HG03280 (cell line): ENCODE measurements around the gene BST1.

Experiments
- ATAC-seq: cut with Tn5 transposase; IDR thresholded peaks from one replicate; pipeline ENCODE4 v1.9.1; 2021; ENCODE audit warnings: mild to moderate bottlenecking, moderate library complexity; ENCODE audit not compliant: unreplicated experiment

Gene BST1

GRCh38 chr4:15675356-15675755, 27.5 kb upstream of the BST1 start:
- ATAC-seq = no peak

GRCh38 chr4:15676039-15676438, 26.8 kb upstream of the BST1 start:
- no peak for ATAC-seq

- ATAC-seq = no peak
Observed at GRCh38 chr4:15676899-15677298, 26.0 kb upstream of the BST1 start.

DNA sequence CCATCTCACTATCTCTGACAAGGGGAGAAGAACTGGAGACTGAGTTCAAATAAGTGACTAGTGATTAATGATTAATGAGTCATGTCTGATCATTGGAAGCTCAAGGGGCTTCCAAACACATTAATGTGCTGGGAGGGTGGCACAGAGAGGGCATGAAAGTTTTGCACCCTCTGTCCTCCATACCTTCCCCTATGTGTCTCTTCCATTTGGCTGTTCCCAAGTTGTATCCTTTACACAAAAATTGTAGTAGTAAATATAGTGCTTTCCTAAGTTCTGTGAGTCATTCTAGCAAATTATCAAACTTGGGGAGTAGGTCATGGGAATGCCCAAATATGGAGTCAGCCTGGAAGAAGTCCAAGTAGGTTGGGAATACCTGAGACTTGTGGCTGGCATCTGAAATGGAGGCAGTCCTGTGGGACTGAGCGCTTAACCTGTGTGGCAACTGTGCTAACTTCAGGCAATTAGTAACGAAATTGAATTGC, 25.3 kb upstream of the BST1 start:
- no peak for ATAC-seq

DNA sequence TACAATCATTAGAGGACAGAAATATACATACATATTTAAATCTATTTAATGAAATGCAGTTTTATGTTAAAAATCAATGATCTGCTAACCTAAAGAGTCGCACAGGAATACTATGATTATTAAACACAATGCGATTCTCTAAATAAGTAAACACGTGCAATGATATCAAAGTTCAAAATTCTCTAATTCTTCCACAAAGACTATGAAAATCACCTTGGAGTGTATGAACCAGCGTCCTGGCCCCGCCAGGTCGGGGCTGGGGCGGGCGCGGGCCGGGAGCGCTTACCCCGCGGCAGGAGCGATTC, 21.8 kb upstream of the BST1 start:
- no peak for ATAC-seq

DNA sequence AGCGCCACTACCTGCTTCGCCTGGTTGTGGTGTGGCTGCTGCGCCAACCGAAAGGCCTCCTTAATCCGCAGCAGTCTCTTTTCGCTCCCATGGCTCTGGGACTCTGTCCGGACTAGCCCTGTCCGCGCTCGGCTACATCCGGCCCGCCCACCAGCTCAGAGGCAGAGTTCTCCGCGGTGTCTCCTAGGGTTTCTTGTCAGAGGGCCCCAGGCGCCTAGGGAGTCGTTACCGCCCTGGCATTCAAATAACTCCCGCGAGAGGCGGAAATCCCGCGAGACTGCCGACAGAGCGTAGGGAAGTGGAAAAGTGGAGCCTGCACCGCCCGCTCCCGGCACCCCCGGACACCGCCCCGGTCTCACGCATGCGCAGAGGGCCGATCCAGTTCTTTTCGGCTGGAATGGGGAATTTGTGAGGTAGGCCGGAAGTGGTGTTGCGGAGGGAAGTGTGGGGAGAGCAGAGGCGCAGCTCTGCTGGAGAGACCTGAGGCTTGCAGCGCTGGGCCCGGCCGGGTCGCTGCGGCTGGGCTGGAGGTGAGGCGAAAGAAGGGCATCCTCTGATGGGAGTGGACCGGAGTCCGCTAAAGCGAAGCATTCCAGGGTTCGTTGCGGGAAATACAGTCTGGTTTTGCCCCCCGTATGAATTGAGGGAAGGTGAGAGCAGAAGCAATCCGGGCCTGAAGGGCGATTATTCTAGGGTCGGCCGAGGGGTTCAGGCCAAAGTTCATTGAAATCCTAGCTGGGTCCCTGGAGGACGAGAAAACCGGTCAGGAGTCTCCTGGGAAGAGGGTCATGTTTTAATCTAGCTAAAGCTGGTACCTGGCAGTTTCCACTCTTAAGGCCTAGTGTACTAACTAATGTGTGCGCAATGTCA, 21.3 kb upstream of the BST1 start, which contains the start of gene FAM200B:
Gene FAM200B (plus strand): TSS at position 456 of the 870 bp plus-strand sequence. CDS start 5,151 bp downstream, outside the sequence.
- peak; percentile 92 for ATAC-seq

GRCh38 chr4:15682242-15683142, 20.4 kb upstream of the BST1 start:
- no peak for ATAC-seq

DNA sequence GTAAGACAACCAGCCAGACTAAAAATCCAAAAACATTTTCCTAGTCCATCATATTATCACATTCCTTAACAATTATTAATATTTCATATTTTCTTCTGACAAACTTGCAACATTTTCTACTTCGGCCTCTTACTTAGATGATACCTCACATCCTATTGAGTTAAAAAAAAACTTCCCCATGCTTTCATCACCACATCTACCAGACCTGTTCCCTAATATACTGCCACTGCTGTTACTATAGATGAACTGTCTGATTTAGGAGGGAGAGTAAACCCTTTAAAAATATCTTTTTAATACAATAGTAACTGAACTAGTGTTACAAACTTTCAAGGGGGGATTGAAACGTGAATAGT, 19.7 kb upstream of the BST1 start:
- ATAC-seq = no peak

GRCh38 chr4:15684498-15684897, 18.4 kb upstream of the BST1 start:
- no peak for ATAC-seq

DNA sequence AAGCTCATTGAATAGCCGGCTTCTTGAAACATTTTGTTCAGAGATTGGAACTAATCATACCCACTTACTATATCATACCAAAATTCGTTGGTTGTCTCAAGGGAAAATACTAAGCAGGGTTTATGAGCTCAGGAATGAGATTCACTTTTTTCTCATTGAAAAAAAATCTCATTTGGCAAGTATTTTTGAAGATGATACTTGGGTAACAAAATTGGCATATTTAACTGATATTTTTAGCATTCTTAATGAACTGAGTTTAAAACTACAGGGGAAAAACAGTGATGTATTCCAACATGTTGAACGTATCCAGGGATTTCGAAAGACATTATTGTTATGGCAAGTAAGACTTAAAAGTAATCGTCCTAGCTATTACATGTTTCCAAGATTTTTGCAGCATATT, 14.8 kb upstream of the BST1 start:
- no peak for ATAC-seq

DNA sequence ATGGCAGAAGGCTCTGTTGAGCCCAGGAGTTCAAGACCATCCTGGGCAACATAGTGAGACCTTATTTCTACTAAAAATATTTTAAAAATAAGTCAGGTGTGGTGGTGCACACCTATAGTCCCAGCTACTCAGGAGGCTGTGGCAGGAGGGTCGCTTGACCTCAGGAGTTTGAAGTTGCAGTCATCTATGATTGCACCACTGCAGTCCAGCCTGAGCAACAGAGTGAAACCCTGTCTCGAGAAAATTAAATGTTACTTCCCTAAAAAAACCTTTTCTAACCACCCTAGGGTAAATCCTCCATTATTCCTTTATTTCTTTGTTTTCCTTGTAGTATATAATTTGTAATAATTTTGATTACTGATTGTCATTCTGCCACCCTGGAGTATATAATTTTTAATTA, 13.3 kb upstream of the BST1 start:
- ATAC-seq = no peak

DNA sequence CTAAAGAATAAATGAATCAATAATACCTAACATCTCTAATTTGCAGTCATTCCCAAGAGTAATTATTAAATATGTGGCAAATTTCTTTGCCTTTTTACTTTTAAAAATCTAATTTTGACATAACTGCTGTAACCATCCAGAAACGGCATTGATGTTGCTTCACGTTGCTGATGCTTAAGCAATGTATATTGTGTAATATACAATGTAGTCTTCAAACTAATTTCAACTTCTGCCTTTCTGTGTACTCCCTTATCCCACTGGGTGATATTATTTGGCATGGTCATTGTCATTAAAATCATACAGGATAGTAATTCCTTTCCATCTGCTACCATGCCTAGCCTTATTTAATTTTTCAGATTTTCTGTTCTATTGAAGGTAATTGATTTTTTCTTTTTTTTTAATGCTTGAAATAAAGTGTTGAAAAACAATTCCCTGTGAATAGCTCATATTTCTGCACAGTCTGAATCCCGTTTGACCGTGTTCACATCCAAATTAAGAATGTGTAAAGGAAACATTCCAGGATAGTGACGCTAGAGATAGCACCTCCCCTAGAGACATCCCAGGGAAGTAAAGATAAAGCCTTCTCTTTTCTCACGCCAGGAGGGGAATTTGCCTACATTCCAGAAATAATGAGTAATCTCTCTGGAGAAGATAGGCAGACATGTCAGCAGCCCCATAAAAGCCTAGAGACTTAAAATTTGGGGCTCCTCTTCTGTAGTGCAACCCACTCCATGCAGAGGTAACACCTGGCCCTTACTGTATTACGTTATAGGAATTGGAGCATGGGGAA, 12.7 kb upstream of the BST1 start:
- ATAC-seq = no peak

DNA sequence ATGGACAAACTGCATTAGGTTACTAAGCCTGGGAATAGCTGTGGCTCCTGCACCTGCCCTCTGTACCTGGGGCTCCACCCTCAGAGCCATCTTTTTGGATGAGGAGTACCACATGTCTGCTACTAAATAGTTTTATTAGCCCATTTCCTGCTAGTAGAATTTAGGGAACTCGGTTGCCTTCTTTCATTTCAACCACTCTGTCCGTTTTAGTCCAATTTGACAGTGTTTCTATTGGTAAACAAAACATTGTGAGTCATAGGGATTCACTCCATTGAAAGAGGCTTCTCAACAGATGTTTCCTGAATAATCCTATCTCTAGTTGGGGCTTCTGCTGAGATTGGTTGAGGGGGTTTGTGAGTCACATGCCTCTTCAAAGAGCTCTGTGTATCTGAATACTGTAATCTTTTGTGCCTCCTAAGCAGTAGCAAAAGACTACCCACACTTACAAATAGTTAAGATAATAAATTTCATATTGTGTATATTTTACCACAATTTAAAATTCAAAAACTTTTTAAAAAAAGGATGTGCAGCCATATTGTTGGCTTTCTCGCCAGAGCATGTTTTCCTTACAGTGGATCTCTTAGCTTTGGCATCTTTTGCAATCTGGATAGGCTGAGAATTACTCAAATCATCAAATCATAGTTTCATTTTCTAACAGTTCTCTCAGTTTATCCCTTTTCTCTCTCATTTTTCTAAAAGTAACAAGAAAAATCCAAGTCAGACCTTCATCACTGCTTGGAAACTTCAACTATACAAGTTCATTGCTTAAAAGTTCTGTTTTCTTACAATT, 11.3 kb upstream of the BST1 start:
- no peak for ATAC-seq

GRCh38 chr4:15692602-15693001, 10.3 kb upstream of the BST1 start:
- ATAC-seq = no peak

- no peak for ATAC-seq
Observed at GRCh38 chr4:15694431-15694830, 8.4 kb upstream of the BST1 start.

DNA sequence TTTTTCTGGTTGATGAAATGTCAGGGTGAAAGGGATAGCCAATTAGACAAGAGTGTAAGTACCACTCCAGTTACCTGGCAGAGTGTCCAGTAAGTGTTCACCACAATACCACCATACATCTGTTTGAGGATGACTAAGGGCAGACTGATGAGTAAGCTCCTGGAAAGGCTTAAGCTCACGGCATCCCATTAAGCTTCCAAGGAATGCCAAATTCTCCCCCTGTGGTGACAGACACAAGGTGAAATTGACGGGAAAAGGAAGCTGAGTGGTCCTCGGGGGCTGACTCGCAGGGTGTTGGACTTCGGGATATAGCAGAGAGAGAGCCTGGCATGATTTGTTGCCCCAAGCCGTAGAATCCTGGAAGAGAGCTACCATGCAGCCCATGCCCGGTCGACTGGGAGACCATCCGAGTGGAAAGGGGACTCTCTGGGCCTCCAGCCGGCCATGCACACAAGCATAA, 7.6 kb upstream of the BST1 start:
- ATAC-seq = no peak

GRCh38 chr4:15695729-15696128, 7.1 kb upstream of the BST1 start:
- ATAC-seq = no peak

- ATAC-seq = no peak
Observed at GRCh38 chr4:15696866-15697265, 6.0 kb upstream of the BST1 start.

DNA sequence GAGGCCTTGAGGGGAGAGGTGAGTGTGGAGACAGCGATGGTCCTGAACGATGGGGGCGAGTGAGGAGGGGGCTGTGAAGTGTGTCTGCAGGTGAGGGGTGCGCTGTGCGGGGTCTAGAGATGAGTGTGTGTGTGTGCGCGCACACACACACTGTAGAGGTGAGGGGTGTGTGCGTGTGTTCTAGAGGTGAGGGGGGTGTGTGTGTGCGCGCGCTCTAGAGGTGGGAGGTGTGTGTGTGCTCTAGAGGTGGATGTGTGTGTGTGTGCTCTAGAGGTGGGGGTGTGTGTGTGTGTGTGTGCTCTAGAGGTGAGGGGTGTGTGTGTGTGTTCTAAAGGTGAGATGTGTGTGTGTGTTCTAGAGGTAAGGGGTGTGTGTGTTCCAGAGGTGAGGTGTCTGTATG, 574 bp downstream of the BST1 start:
- no peak for ATAC-seq

DNA sequence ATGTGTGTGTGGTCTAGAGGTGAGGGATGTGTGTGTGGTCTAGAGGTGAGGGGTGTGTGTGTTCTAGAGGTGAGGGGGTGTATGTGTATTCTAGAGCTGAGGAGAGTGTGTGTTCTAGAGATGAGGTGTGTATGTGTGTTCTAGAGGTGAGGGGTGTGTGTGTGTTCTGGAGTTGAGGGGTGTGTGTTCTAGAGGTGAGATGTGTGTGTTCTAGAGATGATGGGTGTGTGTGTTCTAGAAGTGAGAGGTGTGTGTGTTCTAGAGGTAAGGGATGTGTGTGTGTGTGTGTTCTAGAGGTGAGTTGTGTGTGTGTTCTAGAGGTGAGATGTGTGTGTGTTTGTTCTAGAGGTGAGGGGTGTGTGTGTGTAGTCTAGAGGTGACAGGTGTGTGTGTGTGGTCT, 1.3 kb downstream of the BST1 start:
- ATAC-seq = no peak
